Nephron progenitor cell (in vitro differentiated cells): ENCODE results near the gene F13A1.
A peak's percentile ranks its signal among the peaks of the same experiment; 100 is the strongest.

ENCODE experiments used
- DNase-seq: peaks from one replicate; pipeline ENCODE4 v3.0.0; 2021
- H3K27ac Mint-ChIP-seq: 2 replicates; pipeline ENCODE4 v1.8.0; 2021; ENCODE audit warnings: mild to moderate bottlenecking, moderate library complexity, mixed read lengths
- H3K27me3 Mint-ChIP-seq: 2 replicates; pipeline ENCODE4 v1.8.0; 2021; ENCODE audit warnings: mild to moderate bottlenecking, low read depth, mixed read lengths; ENCODE audit not compliant: poor library complexity
- H3K36me3 Mint-ChIP-seq: 2 replicates; pipeline ENCODE4 v1.8.0; 2021; ENCODE audit warnings: low read depth, mixed read lengths
- H3K4me1 Mint-ChIP-seq: 2 replicates; pipeline ENCODE4 v1.8.0; 2021; ENCODE audit warnings: mixed read lengths
- H3K4me3 Mint-ChIP-seq: 2 replicates; pipeline ENCODE4 v1.8.0; 2021; ENCODE audit warnings: mild to moderate bottlenecking, moderate library complexity, mixed read lengths
- H3K9me3 Mint-ChIP-seq: 2 replicates; pipeline ENCODE4 v1.8.0; 2021; ENCODE audit warnings: mild to moderate bottlenecking, moderate library complexity, mixed read lengths
- TF ChIP-seq, protein P1 (sequence below): fragments of 200-600 bp; sonication (generic); IDR thresholded peaks from 2 replicates; pipeline ENCODE4 v1.5.0; 2021; ENCODE audit warnings: antibody characterized with exemption

F13A1 gene

GRCh38 chr6:6270948-6271535, 49.4 kb downstream of the F13A1 start:
- H3K36me3 Mint-ChIP-seq: no peaks in the 10 kb centered on the region

GRCh38 chr6:6260196-6260722, 60.2 kb downstream of the F13A1 start:
- Mint-ChIP-seq H3K36me3 (no peaks in the 10 kb centered on the region), H3K4me1 (peaks cover 21% of the 10 kb centered on the region), H3K9me3 (peaks cover 3% of the 10 kb centered on the region), H3K27ac (no peak overlapping the region), H3K4me3 (no peak overlapping the region), H3K27me3 (no peaks in the 10 kb centered on the region)
- TF ChIP-seq, protein P1, sequence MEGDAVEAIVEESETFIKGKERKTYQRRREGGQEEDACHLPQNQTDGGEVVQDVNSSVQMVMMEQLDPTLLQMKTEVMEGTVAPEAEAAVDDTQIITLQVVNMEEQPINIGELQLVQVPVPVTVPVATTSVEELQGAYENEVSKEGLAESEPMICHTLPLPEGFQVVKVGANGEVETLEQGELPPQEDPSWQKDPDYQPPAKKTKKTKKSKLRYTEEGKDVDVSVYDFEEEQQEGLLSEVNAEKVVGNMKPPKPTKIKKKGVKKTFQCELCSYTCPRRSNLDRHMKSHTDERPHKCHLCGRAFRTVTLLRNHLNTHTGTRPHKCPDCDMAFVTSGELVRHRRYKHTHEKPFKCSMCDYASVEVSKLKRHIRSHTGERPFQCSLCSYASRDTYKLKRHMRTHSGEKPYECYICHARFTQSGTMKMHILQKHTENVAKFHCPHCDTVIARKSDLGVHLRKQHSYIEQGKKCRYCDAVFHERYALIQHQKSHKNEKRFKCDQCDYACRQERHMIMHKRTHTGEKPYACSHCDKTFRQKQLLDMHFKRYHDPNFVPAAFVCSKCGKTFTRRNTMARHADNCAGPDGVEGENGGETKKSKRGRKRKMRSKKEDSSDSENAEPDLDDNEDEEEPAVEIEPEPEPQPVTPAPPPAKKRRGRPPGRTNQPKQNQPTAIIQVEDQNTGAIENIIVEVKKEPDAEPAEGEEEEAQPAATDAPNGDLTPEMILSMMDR: no peak
- DNase-seq: no peak

More at GRCh38 chr6:6270948-6271535, 49.4 kb downstream of the F13A1 start:
- Mint-ChIP-seq H3K27me3 (peaks cover 24% of the 10 kb centered on the region), H3K4me1 (peaks cover 6% of the 10 kb centered on the region), H3K27ac (no peak overlapping the region), H3K9me3 (peaks cover 6% of the 10 kb centered on the region), H3K4me3 (no peak overlapping the region)
- TF ChIP-seq, protein P1: no peak
- no peak for DNase-seq

DNA sequence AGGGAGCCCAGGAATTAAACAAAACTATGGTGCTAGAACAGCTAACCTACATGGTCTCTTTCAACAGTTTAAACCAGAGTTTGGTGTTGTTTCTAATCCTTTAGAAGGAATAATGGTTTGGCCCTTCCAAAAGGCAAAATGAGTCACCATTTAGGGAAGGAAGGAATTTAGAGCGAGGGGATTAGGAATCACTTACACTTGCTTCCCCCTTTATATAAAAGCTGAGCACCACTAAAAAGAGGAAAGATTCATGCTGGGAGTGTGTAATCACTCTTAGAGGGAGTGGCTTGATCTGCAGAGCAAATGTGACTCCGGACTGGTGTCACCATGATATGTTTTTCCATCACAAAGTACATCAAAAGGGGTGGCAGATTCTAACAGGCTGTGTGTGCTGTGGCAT, 63.6 kb downstream of the F13A1 start:
- TF ChIP-seq, protein P1: no peak
- no peaks in the 10 kb centered on the region for H3K9me3 Mint-ChIP-seq
- peak overlapping the region; percentile 31 for H3K27ac Mint-ChIP-seq
- H3K4me3 Mint-ChIP-seq: no peak overlapping the region
- H3K27me3 Mint-ChIP-seq: no peaks in the 10 kb centered on the region
- peaks cover 25% of the 10 kb centered on the region for H3K4me1 Mint-ChIP-seq
- DNase-seq: no peak
- H3K36me3 Mint-ChIP-seq: no peaks in the 10 kb centered on the region

DNA sequence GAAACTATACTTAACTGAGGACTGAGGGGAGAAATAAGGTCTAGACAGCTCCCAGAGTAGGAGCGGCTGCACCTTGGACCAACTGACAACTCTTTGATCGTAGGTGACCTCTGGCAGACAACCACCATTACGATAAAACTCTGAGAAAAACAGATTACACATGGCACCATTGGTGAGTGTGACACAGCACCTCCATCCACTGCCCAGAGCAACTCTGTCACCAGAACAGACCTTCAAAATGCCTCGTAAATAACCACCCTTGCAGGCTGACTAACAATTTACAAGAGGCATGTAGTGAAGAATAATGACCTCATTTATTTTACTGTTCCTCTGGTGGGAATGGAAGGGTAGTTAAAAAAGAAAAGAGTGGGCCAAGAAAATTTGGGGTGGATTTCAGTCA, 64.2 kb downstream of the F13A1 start:
- Mint-ChIP-seq H3K27me3 (no peaks in the 10 kb centered on the region), H3K36me3 (no peaks in the 10 kb centered on the region), H3K4me3 (no peak overlapping the region), H3K9me3 (no peaks in the 10 kb centered on the region), H3K4me1 (peaks cover 25% of the 10 kb centered on the region), H3K27ac (peak overlapping the region; percentile 31)
- TF ChIP-seq, protein P1: no peak
- DNase-seq: no peak

GRCh38 chr6:6251555-6252280, 68.7 kb downstream of the F13A1 start:
- no peaks in the 10 kb centered on the region for H3K9me3 Mint-ChIP-seq
- H3K36me3 Mint-ChIP-seq: no peaks in the 10 kb centered on the region
- peaks cover 3% of the 10 kb centered on the region for H3K27me3 Mint-ChIP-seq
- TF ChIP-seq, protein P1: no peak
- no peak overlapping the region for H3K4me3 Mint-ChIP-seq
- DNase-seq: no peak
- H3K27ac Mint-ChIP-seq: no peak overlapping the region
- peaks cover 20% of the 10 kb centered on the region for H3K4me1 Mint-ChIP-seq
